ENCODE results near the gene MYH11. TPM values are rescaled to one million over a fixed set of nuclear protein-coding genes. Genes with fewer than 3 reads are reported as not detected.

The MYH11 gene
- total RNA-seq, 1 donor from 2014 or later, result 1.9 TPM

- Mint-ChIP-seq H3K27ac (ENCODE audit: unreplicated experiment) (no peak overlapping the region), H3K27me3 (ENCODE audit: unreplicated experiment) (peaks cover 3% of the 10 kb centered on the region)
Measured at GRCh38 chr16:15782573-15783365, 74.1 kb downstream of the MYH11 start.

GRCh38 chr16:15781650-15782049 lies 75.2 kb downstream of the MYH11 start:
- TF ChIP-seq CTCF (IDR thresholded peaks at IDR 0.05), result no peak
- Mint-ChIP-seq H3K9me3 (ENCODE audit: unreplicated experiment) (no peaks in the 10 kb centered on the region), H3K4me1 (ENCODE audit: unreplicated experiment) (no peaks in the 10 kb centered on the region), H3K36me3 (ENCODE audit: unreplicated experiment) (no peaks in the 10 kb centered on the region), H3K27ac (ENCODE audit: unreplicated experiment) (no peak overlapping the region), H3K27me3 (ENCODE audit: unreplicated experiment) (peaks cover 7% of the 10 kb centered on the region), H3K4me3 (ENCODE audit: unreplicated experiment) (no peak overlapping the region)
- DNase-seq (ENCODE audit: extremely low spot score, unreplicated experiment), result no peak

More at GRCh38 chr16:15782573-15783365, 74.1 kb downstream of the MYH11 start:
- H3K36me3 Mint-ChIP-seq (ENCODE audit: unreplicated experiment), result no peaks in the 10 kb centered on the region
- no peak for DNase-seq (ENCODE audit: extremely low spot score, unreplicated experiment)
- H3K4me3 Mint-ChIP-seq (ENCODE audit: unreplicated experiment), result no peak overlapping the region
- no peaks in the 10 kb centered on the region for H3K9me3 Mint-ChIP-seq (ENCODE audit: unreplicated experiment)
- TF ChIP-seq CTCF (IDR thresholded peaks at IDR 0.05), result no peak
- no peaks in the 10 kb centered on the region for H3K4me1 Mint-ChIP-seq (ENCODE audit: unreplicated experiment)

- TF ChIP-seq CTCF (IDR thresholded peaks at IDR 0.05), result no peak
- Mint-ChIP-seq H3K9me3 (ENCODE audit: unreplicated experiment) (no peaks in the 10 kb centered on the region), H3K27ac (ENCODE audit: unreplicated experiment) (no peak overlapping the region), H3K27me3 (ENCODE audit: unreplicated experiment) (peaks cover 12% of the 10 kb centered on the region), H3K4me3 (ENCODE audit: unreplicated experiment) (no peak overlapping the region), H3K36me3 (ENCODE audit: unreplicated experiment) (no peaks in the 10 kb centered on the region), H3K4me1 (ENCODE audit: unreplicated experiment) (no peaks in the 10 kb centered on the region)
- DNase-seq (ENCODE audit: extremely low spot score, unreplicated experiment), result no peak
Measured at GRCh38 chr16:15780805-15781204, 76.0 kb downstream of the MYH11 start.

- no peak for DNase-seq (ENCODE audit: extremely low spot score, unreplicated experiment)
- no peaks in the 10 kb centered on the region for H3K9me3 Mint-ChIP-seq (ENCODE audit: unreplicated experiment)
- peaks cover 17% of the 10 kb centered on the region for H3K27me3 Mint-ChIP-seq (ENCODE audit: unreplicated experiment)
- H3K4me1 Mint-ChIP-seq (ENCODE audit: unreplicated experiment), result no peaks in the 10 kb centered on the region
- H3K4me3 Mint-ChIP-seq (ENCODE audit: unreplicated experiment), result no peak overlapping the region
- TF ChIP-seq CTCF (IDR thresholded peaks at IDR 0.05), result no peak
- H3K27ac Mint-ChIP-seq (ENCODE audit: unreplicated experiment), result no peak overlapping the region
- no peaks in the 10 kb centered on the region for H3K36me3 Mint-ChIP-seq (ENCODE audit: unreplicated experiment)
Measured at GRCh38 chr16:15779664-15780351, 77.0 kb downstream of the MYH11 start.

GRCh38 chr16:15778999-15779614 lies 77.7 kb downstream of the MYH11 start:
- no peak for TF ChIP-seq CTCF (IDR thresholded peaks at IDR 0.05)

More at GRCh38 chr16:15778999-15779614, 77.7 kb downstream of the MYH11 start:
- Mint-ChIP-seq H3K27ac (ENCODE audit: unreplicated experiment) (no peak overlapping the region), H3K4me1 (ENCODE audit: unreplicated experiment) (no peaks in the 10 kb centered on the region), H3K36me3 (ENCODE audit: unreplicated experiment) (no peaks in the 10 kb centered on the region), H3K27me3 (ENCODE audit: unreplicated experiment) (peaks cover 23% of the 10 kb centered on the region), H3K9me3 (ENCODE audit: unreplicated experiment) (no peaks in the 10 kb centered on the region), H3K4me3 (ENCODE audit: unreplicated experiment) (no peak overlapping the region)
- DNase-seq (ENCODE audit: extremely low spot score, unreplicated experiment), result no peak
